Choroid plexus epithelial cell (primary cell): ENCODE data around the gene SUSD4.

Experiments
- DNase-seq: peaks from one replicate; pipeline ENCODE4 v3.0.0-alpha.2; 2010; ENCODE audit warnings: low read depth
- H3K4me3 ChIP-seq: 2 replicates; pipeline ENCODE4 v1.5.1; 2011; ENCODE audit warnings: low read depth, mild to moderate bottlenecking, control low read depth, low read length, moderate library complexity
- TF ChIP-seq, protein P1 (sequence below): conservative IDR thresholded peaks from 2 replicates; pipeline ENCODE4 v1.5.1; 2011; ENCODE audit warnings: low read depth, mild to moderate bottlenecking, control low read depth, inconsistent platforms, low read length, moderate library complexity

The SUSD4 gene

DNA sequence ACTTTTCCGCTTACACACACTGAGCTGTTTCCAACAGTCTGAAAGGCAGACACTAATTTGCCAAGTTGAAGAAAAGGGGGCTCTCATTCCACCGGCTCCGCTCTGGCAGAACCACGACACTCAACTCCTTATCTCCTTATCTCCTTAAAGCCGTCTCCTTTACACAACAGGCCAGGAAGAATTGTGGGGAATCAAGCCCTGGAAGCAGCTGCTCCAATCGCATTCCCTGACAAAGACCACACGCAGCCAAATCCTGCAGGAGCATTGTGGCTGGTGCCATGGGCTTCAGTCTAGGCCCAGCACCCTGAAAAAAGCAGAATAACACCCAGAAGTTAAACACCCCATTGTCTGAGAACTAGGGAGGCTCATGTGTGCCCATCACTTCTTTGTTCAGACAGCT is 24.1 kb downstream of the SUSD4 start:
- TF ChIP-seq, protein P1, sequence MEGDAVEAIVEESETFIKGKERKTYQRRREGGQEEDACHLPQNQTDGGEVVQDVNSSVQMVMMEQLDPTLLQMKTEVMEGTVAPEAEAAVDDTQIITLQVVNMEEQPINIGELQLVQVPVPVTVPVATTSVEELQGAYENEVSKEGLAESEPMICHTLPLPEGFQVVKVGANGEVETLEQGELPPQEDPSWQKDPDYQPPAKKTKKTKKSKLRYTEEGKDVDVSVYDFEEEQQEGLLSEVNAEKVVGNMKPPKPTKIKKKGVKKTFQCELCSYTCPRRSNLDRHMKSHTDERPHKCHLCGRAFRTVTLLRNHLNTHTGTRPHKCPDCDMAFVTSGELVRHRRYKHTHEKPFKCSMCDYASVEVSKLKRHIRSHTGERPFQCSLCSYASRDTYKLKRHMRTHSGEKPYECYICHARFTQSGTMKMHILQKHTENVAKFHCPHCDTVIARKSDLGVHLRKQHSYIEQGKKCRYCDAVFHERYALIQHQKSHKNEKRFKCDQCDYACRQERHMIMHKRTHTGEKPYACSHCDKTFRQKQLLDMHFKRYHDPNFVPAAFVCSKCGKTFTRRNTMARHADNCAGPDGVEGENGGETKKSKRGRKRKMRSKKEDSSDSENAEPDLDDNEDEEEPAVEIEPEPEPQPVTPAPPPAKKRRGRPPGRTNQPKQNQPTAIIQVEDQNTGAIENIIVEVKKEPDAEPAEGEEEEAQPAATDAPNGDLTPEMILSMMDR = no peak
- no peak for DNase-seq
- H3K4me3 ChIP-seq = no peak overlapping the region

DNA sequence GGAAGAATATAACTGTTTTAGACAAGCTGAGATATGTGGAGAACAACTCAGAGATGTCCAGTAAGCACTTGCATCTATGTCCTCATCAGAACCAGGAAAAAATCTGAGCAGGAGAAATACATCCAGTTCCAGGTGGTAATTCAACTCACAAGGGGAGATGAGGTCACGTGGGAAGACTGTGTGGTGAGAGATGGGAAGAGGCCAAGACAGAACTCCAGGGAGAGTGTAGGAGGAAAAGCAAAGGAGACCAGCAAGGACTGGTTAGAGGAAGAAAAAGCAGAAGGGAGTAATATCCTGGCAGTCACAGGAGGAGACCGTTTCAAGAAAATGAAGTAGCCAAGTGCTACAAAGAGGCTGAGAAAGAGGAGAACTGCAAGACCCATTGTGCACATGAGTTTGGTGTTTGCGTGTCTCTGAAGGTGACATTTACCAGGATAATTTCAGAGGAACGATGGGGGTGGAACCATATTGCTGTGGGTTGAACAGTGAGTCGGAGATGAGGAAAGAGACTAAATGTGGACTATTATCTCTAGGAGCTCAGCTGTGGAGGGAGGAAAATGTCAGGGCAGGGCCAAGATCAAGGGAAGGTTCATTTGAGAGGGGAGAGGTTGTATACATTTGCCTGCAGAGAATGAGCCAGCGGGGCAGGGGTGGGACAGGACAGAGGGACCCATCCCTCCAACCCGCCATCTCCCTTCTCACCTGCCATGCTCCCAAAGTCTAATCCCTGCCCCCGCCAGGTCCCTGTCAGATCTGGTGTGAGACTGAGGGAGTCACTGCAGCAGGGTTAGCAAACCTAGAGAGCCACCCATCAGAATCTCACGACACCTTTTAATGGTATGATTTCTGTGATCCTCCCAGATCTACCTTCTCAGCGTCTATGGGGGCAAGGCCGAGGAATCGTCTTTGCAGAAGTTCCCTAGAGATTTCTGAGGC is 24.9 kb downstream of the SUSD4 start:
- TF ChIP-seq, protein P1 = no peak
- no peak for DNase-seq
- no peak overlapping the region for H3K4me3 ChIP-seq

DNA sequence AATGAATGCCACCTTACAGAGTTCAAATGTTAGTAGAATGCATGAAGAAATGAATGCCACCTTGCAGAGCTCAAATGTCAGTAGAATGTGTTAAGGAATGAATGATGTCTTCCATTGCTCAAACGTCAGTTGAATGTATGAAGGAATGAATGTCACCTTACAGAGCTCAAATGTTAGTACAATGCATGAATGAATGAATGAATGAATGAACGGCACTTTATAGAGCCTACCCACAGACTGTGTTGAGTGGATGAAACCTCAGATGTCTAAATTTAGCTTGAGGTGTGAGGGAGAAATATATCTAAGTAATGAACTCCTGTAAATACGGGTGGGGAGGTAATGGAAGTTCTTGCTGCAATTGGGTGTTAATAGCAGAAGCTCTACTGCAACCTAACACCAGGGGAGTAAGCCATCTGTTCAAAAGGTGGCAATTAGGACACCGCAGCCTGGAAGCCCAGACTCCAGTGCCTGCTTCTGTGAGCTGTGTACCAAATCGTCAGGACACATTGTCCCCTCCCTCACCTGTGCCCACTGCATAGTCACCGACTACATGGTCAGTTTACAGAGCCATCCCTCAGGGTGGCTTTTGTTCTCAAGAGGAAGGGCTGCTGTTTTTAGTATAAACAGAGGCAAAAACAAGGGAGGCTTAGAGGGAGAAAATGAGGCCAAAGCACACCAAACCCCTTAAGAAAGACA is 26.7 kb downstream of the SUSD4 start:
- no peak overlapping the region for H3K4me3 ChIP-seq
- no peak for DNase-seq
- TF ChIP-seq, protein P1 = no peak

DNA sequence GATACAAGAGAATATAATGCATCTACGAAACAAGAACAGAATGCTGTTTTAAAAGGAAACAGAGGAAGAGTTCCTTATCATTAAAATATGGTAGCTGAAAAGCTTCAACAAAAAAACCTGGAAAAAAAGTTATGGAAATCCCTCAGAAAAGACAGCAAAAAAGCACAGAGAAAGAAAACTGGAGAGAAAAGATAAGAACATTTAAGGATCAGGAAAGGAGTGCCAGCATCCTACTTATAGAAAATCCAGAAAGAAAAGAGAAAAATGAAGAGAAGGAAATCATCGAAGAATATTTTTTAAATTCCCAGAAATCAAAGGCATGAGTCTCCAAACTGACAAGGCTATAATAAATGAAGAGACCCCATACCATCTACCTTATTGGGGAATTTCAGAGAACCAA is 29.8 kb downstream of the SUSD4 start:
- no peak overlapping the region for H3K4me3 ChIP-seq
- DNase-seq = no peak
- TF ChIP-seq, protein P1 = no peak

DNA sequence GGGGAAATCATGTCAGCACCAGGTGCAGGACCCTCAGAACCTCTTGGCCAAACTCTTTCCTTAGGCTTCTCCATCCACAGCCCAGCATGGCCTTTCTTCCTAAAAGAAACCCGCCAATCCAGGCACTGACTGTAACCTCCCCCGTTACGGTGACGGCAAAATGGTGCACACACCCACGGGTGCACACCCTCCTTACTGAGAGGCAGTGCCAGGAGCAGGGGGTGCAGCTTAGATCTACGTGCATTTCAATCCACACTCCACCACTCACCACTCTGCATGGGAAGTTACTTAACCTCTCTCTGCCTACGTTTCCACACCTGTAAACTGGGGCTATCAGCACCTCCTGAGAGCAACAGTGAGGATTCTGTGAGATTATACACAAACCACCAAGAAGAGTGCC is 31.0 kb downstream of the SUSD4 start:
- no peak overlapping the region for H3K4me3 ChIP-seq
- no peak for DNase-seq
- TF ChIP-seq, protein P1 = no peak

DNA sequence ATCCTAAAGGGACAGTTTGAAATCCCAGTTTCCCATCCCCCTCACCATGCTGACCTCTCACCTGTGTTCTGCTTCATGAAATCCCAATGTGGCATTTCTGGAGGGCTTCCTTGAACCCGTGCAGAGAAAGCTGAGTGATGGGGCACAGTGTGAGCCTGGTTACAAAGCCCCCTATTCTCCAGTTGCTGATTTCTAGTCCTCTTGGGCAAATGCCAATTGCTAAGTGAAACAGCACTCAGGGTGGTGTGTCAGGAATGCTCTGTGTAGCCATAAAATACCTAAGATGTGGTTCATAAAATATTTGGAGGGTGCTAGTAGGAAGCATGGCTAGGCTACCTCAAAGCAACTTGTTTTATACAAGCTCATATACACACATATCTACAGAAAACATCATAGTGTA is 32.0 kb downstream of the SUSD4 start:
- TF ChIP-seq, protein P1 = no peak
- H3K4me3 ChIP-seq = no peak overlapping the region
- peak; percentile 35 for DNase-seq
